HCT116 (cell line): ENCODE measurements around the gene SKP2. TPM values are rescaled to one million over a fixed set of nuclear protein-coding genes. Genes with fewer than 3 reads are reported as not detected.

Source experiments
- ATAC-seq: fragments of 200-7000 bp; cut with Tn5 transposase; 2 replicates; pipeline ENCODE4 v1.9.1; 2020; ENCODE audit warnings: mild to moderate bottlenecking, moderate library complexity
- BruUV-seq: library from RNA; stranded (reverse); fragments of 400-500 nt; replicated peaks from 2 replicates; lab custom pipeline; 2021; lab: Mats Ljungman, UMichigan
- CTCF ChIA-PET: fragments of 300-600 bp; sonication (Branson Sonifier 250); formaldehyde crosslinking; loops from one replicate; lab custom pipeline; 2021; ENCODE audit warnings: antibody characterized with exemption; lab: Charles Lee
- POLR2A ChIA-PET: fragments of 300-600, 350-600 bp; sonication (Branson Sonifier 250); formaldehyde crosslinking; loops from one replicate; lab custom pipeline; 2021; ENCODE audit warnings: antibody characterized with exemption; lab: Charles Lee
- RAD21 ChIA-PET, 2 experiments: fragments of 300-600 bp; sonication (Branson Sonifier 250); formaldehyde crosslinking; loops; one replicate each; lab custom pipeline; 2023; ENCODE audit warnings: low total read pairs in 2 of 2; ENCODE audit not compliant: uncharacterized antibody in 2 of 2, unreplicated experiment in 2 of 2, low non-redundant PET in 1 of 2; lab: Charles Lee
- DNase-seq: peaks from one replicate; pipeline ENCODE4 v3.0.0-alpha.2; 2010; ENCODE audit warnings: low read depth, low spot score
- H2AFZ ChIP-seq: fragments of 200-600 bp; shearing (Covaris generic), sonication (generic); 2 replicates; pipeline ENCODE4 v1.6.1; 2017; ENCODE audit warnings: low read depth, mixed run types, mixed read lengths, antibody characterized with exemption, low read length; ENCODE audit not compliant: poor library complexity, severe bottlenecking
- H3K27ac ChIP-seq: 2 replicates; pipeline ENCODE4 v1.5.1; 2012; ENCODE audit warnings: low read depth, low read length
- H3K27me3 ChIP-seq: fragments of 200-600 bp; sonication (generic); 2 replicates; pipeline ENCODE4 v1.6.1; 2016; ENCODE audit warnings: mixed run types, low read length, mixed read lengths; ENCODE audit not compliant: insufficient read depth
- H3K36me3 ChIP-seq, 2 experiments: fragments of 200-500 bp in 1 of 2; fragments of 200-600 bp in 1 of 2; sonication (Bioruptor generic) in 1 of 2; sonication (generic) in 1 of 2; 2 replicates each; pipeline versions ENCODE4 v1.5.1 to v1.6.1; 2014 to 2016; ENCODE audit warnings: low read length in 2 of 2, inconsistent platforms in 1 of 2, mixed read lengths in 1 of 2, mixed run types in 1 of 2; ENCODE audit not compliant: insufficient read depth in 2 of 2, control insufficient read depth in 1 of 2
- H3K4me1 ChIP-seq, 2 experiments: fragments of 200-600 bp in 1 of 2; sonication (generic) in 1 of 2; 2 replicates each; pipeline versions ENCODE4 v1.5.1 to v1.6.1; 2012 to 2017; ENCODE audit warnings: low read length in 2 of 2, inconsistent platforms in 1 of 2, mild to moderate bottlenecking in 1 of 2, mixed read lengths in 1 of 2, mixed run types in 1 of 2, moderate library complexity in 1 of 2; ENCODE audit not compliant: insufficient read depth in 2 of 2, control insufficient read depth in 1 of 2
- H3K4me2 ChIP-seq: fragments of 200-600 bp; sonication (generic); 2 replicates; pipeline ENCODE4 v1.6.1; 2017; ENCODE audit warnings: mixed run types, low read length, mixed read lengths
- H3K4me3 ChIP-seq, 2 experiments: fragments of 200-600 bp in 1 of 2; sonication (generic) in 1 of 2; replicated peaks in 1 of 2; 2 replicates each; pipeline ENCODE4 v1.5.1; 2011 to 2016; ENCODE audit warnings: low read length in 2 of 2, control low read depth in 1 of 2, low read depth in 1 of 2, mild to moderate bottlenecking in 1 of 2, mixed read lengths in 1 of 2, mixed run types in 1 of 2
- H3K79me2 ChIP-seq: fragments of 200-600 bp; sonication (generic); 2 replicates; pipeline ENCODE4 v1.6.1; 2017; ENCODE audit warnings: mild to moderate bottlenecking, mixed run types, low read length, moderate library complexity, mixed read lengths; ENCODE audit not compliant: insufficient read depth
- H3K9ac ChIP-seq: fragments of 200-600 bp; sonication (generic); 2 replicates; pipeline ENCODE4 v1.6.1; 2016; ENCODE audit warnings: low read length, mixed read lengths
- H3K9me2 ChIP-seq: fragments of 200-600 bp; sonication (generic), shearing (Covaris generic); 2 replicates; pipeline ENCODE4 v1.6.1; 2017; ENCODE audit warnings: mixed run types, mild to moderate bottlenecking, moderate library complexity; ENCODE audit not compliant: insufficient read depth
- H3K9me3 ChIP-seq, 2 experiments: fragments of 200-500 bp in 1 of 2; fragments of 200-600 bp in 1 of 2; sonication (Bioruptor generic) in 1 of 2; sonication (generic) in 1 of 2; 2 replicates each; pipeline ENCODE4 v1.6.1; 2014 to 2017; ENCODE audit warnings: low read length in 2 of 2, mixed read lengths in 2 of 2, inconsistent platforms in 1 of 2, low read depth in 1 of 2, mild to moderate bottlenecking in 1 of 2, mixed run types in 1 of 2, moderate library complexity in 1 of 2; ENCODE audit not compliant: control insufficient read depth in 1 of 2, insufficient read depth in 1 of 2
- H4K20me1 ChIP-seq: fragments of 200-600 bp; sonication (generic), shearing (Covaris generic); 2 replicates; pipeline ENCODE4 v1.6.1; 2017; ENCODE audit warnings: mixed run types, mild to moderate bottlenecking, moderate library complexity; ENCODE audit not compliant: insufficient read depth
- CBX3 ChIP-seq: IDR thresholded peaks from 2 replicates; pipeline ENCODE4 v1.6.1; 2012; ENCODE audit warnings: low read depth
- CEBPB ChIP-seq: IDR thresholded peaks from 2 replicates; pipeline ENCODE4 v1.6.1; 2012; ENCODE audit warnings: low read depth
- CTCF ChIP-seq, 3 experiments: fragments of 200-600 bp in 1 of 3; sonication (generic) in 1 of 3; IDR thresholded peaks in 2 of 3; conservative IDR thresholded peaks in 1 of 3; 2 replicates each; pipeline ENCODE4 v1.5.1; 2012 to 2017; ENCODE audit warnings: low read depth in 2 of 3, low read length in 2 of 3, antibody characterized with exemption in 1 of 3, borderline replicate concordance in 1 of 3, control low read depth in 1 of 3, mild to moderate bottlenecking in 1 of 3, mixed read lengths in 1 of 3, mixed run types in 1 of 3, moderate library complexity in 1 of 3; ENCODE audit not compliant: insufficient read depth in 1 of 3
- EGR1 ChIP-seq: IDR thresholded peaks from 2 replicates; pipeline ENCODE4 v1.6.1; 2012; ENCODE audit warnings: low read depth
- ELF1 ChIP-seq: IDR thresholded peaks from 2 replicates; pipeline ENCODE4 v1.6.1; 2012; ENCODE audit warnings: low read depth, borderline replicate concordance
- EZH2 ChIP-seq: fragments of 200-600 bp; sonication (generic); IDR thresholded peaks from 2 replicates; pipeline ENCODE4 v1.6.1; 2017; ENCODE audit warnings: antibody characterized with exemption, mixed run types
- FOSL1 ChIP-seq: IDR thresholded peaks from 2 replicates; pipeline ENCODE4 v1.6.1; 2012; ENCODE audit warnings: low read depth
- JUND ChIP-seq: IDR thresholded peaks from 2 replicates; pipeline ENCODE4 v1.6.1; 2012
- MAX ChIP-seq: IDR thresholded peaks from 2 replicates; pipeline ENCODE4 v1.6.1; 2012
- POLR2A ChIP-seq: IDR thresholded peaks from 2 replicates; pipeline ENCODE4 v1.7.0; 2011; ENCODE audit warnings: borderline replicate concordance; ENCODE audit not compliant: insufficient read depth, insufficient read length; ENCODE audit errors: extremely low read depth
- POLR2AphosphoS5 ChIP-seq: IDR thresholded peaks from 2 replicates; pipeline ENCODE4 v1.6.1; 2011; ENCODE audit warnings: mild to moderate bottlenecking, low read depth, low read length, moderate library complexity
- SIN3A ChIP-seq: IDR thresholded peaks from 2 replicates; pipeline ENCODE4 v1.6.1; 2012; ENCODE audit warnings: low read depth
- SRF ChIP-seq: IDR thresholded peaks from 2 replicates; pipeline ENCODE4 v1.6.1; 2012; ENCODE audit warnings: low read depth
- TCF7L2 ChIP-seq: IDR thresholded peaks from 2 replicates; pipeline ENCODE4 v1.7.0; 2011; ENCODE audit warnings: borderline replicate concordance, inconsistent platforms; ENCODE audit not compliant: insufficient read depth, insufficient read length; ENCODE audit errors: extremely low read depth
- YY1 ChIP-seq: IDR thresholded peaks from 2 replicates; pipeline ENCODE4 v1.6.1; 2011; ENCODE audit warnings: low read length, low read depth, moderate library complexity, mild to moderate bottlenecking; ENCODE audit not compliant: insufficient replicate concordance; ENCODE audit errors: extremely low read depth
- intact Hi-C: fragments of 100-400 bp; cut with micrococcal nuclease; formaldehyde crosslinking; loops from 2 replicates; pipeline ENCODE4 v1.10.0; 2022
- total RNA-seq: library from RNA; stranded (reverse); gene quantifications from one replicate; pipeline ENCODE4 v1.2.1, GENCODE V29; 2021; ENCODE audit not compliant: unreplicated experiment
- TF ChIP-seq, protein P1 (sequence below): IDR thresholded peaks from 2 replicates; pipeline ENCODE4 v1.6.1; 2012
- TF ChIP-seq, protein P2 (sequence below): IDR thresholded peaks from 2 replicates; pipeline ENCODE4 v1.6.1; 2011; ENCODE audit warnings: mild to moderate bottlenecking, low read length, moderate library complexity; ENCODE audit not compliant: insufficient replicate concordance; ENCODE audit errors: extremely low read depth

The SKP2 gene
- total RNA-seq, 1 experiment from 2014 or later: 44.3 TPM

DNA sequence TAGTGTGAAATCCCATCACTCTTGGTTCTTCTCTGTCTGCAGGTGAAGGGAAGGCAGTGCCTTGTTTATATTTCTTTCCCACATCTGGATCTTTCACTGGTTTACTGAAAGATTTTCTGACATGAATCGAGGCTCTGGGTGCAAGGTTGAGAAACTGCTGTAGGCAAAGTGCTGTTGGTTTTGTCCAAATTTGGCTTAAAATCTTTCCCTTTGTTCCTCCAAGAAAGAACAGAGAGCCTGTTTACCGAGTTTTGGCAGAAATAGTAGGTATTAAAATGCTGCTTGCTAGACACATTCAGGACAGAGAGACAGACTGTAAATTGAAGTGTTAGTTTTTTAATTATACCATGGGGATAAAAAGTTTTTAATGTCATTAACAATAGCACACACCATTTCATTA lies 21.5 kb downstream of the SKP2 start:
- Histone ChIP-seq H3K27ac (no peak overlapping the region), H3K9ac (no peak overlapping the region), H3K9me3 (no peaks in the 10 kb centered on the region), H3K27me3 (no peaks in the 10 kb centered on the region), H3K79me2 (no peaks in the 10 kb centered on the region), H2AFZ (no peak overlapping the region), H3K4me1 (no peaks in the 10 kb centered on the region), H3K4me2 (no peak overlapping the region), H3K4me3 (no peak overlapping the region), H4K20me1 (no peaks in the 10 kb centered on the region), H3K9me2 (no peaks in the 10 kb centered on the region), H3K36me3 (peaks cover 35 to 44% of the 10 kb centered on the region in 2 experiments)
- no peak for TF ChIP-seq CTCF (IDR thresholded peaks at IDR 0.05 in 2 of 3, conservative IDR thresholded peaks at IDR 0.05 in 1 of 3; ENCODE audit: borderline replicate concordance in 1 of 3, insufficient read depth in 1 of 3, low read depth in 2 of 3, low read length in 2 of 3)
- no peak for TF ChIP-seq JUND
- no peak for TF ChIP-seq YY1
- TF ChIP-seq, protein P1, sequence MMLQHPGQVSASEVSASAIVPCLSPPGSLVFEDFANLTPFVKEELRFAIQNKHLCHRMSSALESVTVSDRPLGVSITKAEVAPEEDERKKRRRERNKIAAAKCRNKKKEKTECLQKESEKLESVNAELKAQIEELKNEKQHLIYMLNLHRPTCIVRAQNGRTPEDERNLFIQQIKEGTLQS: no peak
- TF ChIP-seq ELF1: no peak
- no peak for TF ChIP-seq CEBPB
- TF ChIP-seq TCF7L2: no peak
- TF ChIP-seq CBX3: no peak
- TF ChIP-seq MAX: no peak
- TF ChIP-seq EGR1: no peak
- TF ChIP-seq SIN3A: no peak
- no peak for TF ChIP-seq FOSL1
- TF ChIP-seq EZH2: no peak
- TF ChIP-seq SRF: no peak
- no peak for TF ChIP-seq POLR2AphosphoS5
- TF ChIP-seq, protein P2, sequence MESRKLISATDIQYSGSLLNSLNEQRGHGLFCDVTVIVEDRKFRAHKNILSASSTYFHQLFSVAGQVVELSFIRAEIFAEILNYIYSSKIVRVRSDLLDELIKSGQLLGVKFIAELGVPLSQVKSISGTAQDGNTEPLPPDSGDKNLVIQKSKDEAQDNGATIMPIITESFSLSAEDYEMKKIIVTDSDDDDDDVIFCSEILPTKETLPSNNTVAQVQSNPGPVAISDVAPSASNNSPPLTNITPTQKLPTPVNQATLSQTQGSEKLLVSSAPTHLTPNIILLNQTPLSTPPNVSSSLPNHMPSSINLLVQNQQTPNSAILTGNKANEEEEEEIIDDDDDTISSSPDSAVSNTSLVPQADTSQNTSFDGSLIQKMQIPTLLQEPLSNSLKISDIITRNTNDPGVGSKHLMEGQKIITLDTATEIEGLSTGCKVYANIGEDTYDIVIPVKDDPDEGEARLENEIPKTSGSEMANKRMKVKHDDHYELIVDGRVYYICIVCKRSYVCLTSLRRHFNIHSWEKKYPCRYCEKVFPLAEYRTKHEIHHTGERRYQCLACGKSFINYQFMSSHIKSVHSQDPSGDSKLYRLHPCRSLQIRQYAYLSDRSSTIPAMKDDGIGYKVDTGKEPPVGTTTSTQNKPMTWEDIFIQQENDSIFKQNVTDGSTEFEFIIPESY: no peak
- no peak for TF ChIP-seq POLR2A
- intact Hi-C loops: no loop called here
- DNase-seq: no peak
- ChIA-PET RAD21 (no interaction called here), CTCF (no interaction called here), POLR2A (no interaction called here)
- BruUV-seq: no TSS peak
- ATAC-seq: no peak
